ENCODE data around the gene CNTD1.

The CNTD1 gene

GRCh38 chr17:42832213-42832933 lies 33.7 kb downstream of the CNTD1 start (continued):
- TF ChIP-seq, protein P1, sequence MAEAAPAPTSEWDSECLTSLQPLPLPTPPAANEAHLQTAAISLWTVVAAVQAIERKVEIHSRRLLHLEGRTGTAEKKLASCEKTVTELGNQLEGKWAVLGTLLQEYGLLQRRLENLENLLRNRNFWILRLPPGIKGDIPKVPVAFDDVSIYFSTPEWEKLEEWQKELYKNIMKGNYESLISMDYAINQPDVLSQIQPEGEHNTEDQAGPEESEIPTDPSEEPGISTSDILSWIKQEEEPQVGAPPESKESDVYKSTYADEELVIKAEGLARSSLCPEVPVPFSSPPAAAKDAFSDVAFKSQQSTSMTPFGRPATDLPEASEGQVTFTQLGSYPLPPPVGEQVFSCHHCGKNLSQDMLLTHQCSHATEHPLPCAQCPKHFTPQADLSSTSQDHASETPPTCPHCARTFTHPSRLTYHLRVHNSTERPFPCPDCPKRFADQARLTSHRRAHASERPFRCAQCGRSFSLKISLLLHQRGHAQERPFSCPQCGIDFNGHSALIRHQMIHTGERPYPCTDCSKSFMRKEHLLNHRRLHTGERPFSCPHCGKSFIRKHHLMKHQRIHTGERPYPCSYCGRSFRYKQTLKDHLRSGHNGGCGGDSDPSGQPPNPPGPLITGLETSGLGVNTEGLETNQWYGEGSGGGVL (tag by site-specific recombination; IDR thresholded peaks at IDR 0.05): no peak
- TF ChIP-seq ZNF776 (tag by site-specific recombination; IDR thresholded peaks at IDR 0.05; ENCODE audit: borderline replicate concordance): no peak
- no peak for TF ChIP-seq ZNF2 (tag by site-specific recombination; IDR thresholded peaks at IDR 0.05)
- no peak for TF ChIP-seq ZNF366 (tag by site-specific recombination; conservative IDR thresholded peaks at IDR 0.05)
- TF ChIP-seq ZNF221 (tag by site-specific recombination; IDR thresholded peaks at IDR 0.05; ENCODE audit: borderline replicate concordance): no peak
- TF ChIP-seq ZNF639 (tag by site-specific recombination; IDR thresholded peaks at IDR 0.05): no peak

DNA sequence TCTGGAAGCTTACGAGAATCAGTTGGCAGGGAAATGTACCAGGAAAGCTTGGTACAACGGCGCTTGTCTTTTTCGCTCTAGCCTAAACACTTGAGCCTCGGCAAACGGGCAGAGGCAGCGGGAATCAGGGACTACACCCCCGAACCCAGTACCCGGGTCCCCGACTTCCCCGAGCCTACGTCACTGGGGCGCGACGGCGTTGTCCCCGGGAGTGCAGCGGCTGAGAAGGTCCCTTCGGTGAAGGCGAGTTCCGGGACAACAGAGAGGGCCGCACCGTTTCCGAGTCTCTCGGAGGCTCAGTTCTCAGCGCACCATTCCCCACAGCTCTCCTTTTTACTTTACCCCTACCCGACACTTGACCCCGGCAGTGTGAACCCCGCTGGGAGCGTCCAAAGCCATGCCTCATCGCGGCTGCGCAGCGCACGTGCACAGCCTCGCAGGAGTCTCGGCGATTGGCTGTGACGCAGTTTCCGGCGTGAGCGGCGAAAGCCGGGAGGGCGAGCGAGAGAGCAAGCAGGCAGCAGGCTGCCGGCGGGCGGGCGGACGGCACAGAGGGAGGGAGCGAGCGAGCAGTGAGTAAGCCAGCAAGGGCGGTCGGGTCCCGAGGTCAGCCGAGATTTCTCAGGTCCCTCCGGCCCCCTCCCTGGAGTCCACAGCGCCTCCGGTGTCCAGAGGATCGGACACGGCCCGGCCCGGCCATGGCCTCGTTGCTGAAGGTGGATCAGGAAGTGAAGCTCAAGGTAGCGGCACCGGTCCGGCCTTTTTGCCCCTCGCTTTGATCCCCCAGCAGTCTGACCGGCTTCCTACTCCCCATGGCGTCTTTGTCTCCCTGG lies 34.5 kb downstream of the CNTD1 start, which contains the start of gene PSME3:
TSS of gene PSME3 (plus strand) at position 464 of the 833 bp plus-strand sequence. CDS start at position 699, 235 bp downstream.
- ChIA-PET CTCF (interaction anchor here (0.5 to 6.4 kb wide), 10 partner anchors 10 to 505 kb away, joined by 3 to 52 read pairs (median 4); partner anchors contain the start of genes AOC2 and BECN1), POLR2A (interaction anchor here (0.6 to 3.3 kb wide), 19 partner anchors 9 to 604 kb away, joined by 3 to 35 read pairs (median 3); partner anchors contain the start of genes AOC2, BECN1, CCR10 and PSMC3IP)
- Histone ChIP-seq H3K36me3 (ENCODE audit: control insufficient read depth in 2 of 2, insufficient read depth in 1 of 2, low read length in 2 of 2) (peaks cover 36% of the 10 kb centered on the region in 2 experiments), H3K4me3 (ENCODE audit: low read depth, low read length) (peak within 1 kb of the TSS; percentile 86), H3K9me3 (ENCODE audit: control insufficient read depth, insufficient read depth, low read depth, low read length) (no peaks in the 10 kb centered on the region), H3K27ac (ENCODE audit: extremely low read depth, low read depth, low read length) (peak within 1 kb of the TSS; percentile 83), H3K4me1 (ENCODE audit: control insufficient read depth, insufficient read depth, low read length) (peaks cover 5% of the 10 kb centered on the region)
- TF ChIP-seq CTCF (tag by site-specific recombination; IDR thresholded peaks at IDR 0.05) (no peak; the same call in 1 of the 2 replicates), ZNF155 (tag by site-specific recombination; IDR thresholded peaks at IDR 0.05) (no peak), ZNF140 (tag by site-specific recombination; IDR thresholded peaks at IDR 0.05) (no peak), PRDM4 (tag by site-specific recombination; IDR thresholded peaks at IDR 0.05) (no peak), RBAK (tag by site-specific recombination; IDR thresholded peaks at IDR 0.05) (no peak), ZNF555 (tag by site-specific recombination; conservative IDR thresholded peaks at IDR 0.05) (no peak), ZNF239 (tag by site-specific recombination; IDR thresholded peaks at IDR 0.05) (no peak), ZNF561 (tag by site-specific recombination; IDR thresholded peaks at IDR 0.05; ENCODE audit: borderline replicate concordance) (peak; percentile 83; the same call in 1 of the 2 replicates), ZNF335 (tag by site-specific recombination; conservative IDR thresholded peaks at IDR 0.05) (peak; percentile 95), GLI4 (tag by site-specific recombination; IDR thresholded peaks at IDR 0.05) (no peak; the same call in 1 of the 2 replicates), ZNF416 (tag by site-specific recombination; IDR thresholded peaks at IDR 0.05) (no peak), ZNF624 (tag by site-specific recombination; IDR thresholded peaks at IDR 0.05) (no peak), ZNF174 (tag by site-specific recombination; IDR thresholded peaks at IDR 0.05) (no peak), KLF8 (tag by site-specific recombination; IDR thresholded peaks at IDR 0.05) (peak; percentile 74; the same call in 1 of the 2 replicates), ZNF658 (tag by site-specific recombination; IDR thresholded peaks at IDR 0.05) (no peak), ZBTB8A (tag by site-specific recombination; IDR thresholded peaks at IDR 0.05) (peak; percentile 32)
- TF ChIP-seq, protein P2, sequence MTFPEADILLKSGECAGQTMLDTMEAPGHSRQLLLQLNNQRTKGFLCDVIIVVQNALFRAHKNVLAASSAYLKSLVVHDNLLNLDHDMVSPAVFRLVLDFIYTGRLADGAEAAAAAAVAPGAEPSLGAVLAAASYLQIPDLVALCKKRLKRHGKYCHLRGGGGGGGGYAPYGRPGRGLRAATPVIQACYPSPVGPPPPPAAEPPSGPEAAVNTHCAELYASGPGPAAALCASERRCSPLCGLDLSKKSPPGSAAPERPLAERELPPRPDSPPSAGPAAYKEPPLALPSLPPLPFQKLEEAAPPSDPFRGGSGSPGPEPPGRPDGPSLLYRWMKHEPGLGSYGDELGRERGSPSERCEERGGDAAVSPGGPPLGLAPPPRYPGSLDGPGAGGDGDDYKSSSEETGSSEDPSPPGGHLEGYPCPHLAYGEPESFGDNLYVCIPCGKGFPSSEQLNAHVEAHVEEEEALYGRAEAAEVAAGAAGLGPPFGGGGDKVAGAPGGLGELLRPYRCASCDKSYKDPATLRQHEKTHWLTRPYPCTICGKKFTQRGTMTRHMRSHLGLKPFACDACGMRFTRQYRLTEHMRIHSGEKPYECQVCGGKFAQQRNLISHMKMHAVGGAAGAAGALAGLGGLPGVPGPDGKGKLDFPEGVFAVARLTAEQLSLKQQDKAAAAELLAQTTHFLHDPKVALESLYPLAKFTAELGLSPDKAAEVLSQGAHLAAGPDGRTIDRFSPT (tag by site-specific recombination; IDR thresholded peaks at IDR 0.05): no peak
- TF ChIP-seq, protein P3, sequence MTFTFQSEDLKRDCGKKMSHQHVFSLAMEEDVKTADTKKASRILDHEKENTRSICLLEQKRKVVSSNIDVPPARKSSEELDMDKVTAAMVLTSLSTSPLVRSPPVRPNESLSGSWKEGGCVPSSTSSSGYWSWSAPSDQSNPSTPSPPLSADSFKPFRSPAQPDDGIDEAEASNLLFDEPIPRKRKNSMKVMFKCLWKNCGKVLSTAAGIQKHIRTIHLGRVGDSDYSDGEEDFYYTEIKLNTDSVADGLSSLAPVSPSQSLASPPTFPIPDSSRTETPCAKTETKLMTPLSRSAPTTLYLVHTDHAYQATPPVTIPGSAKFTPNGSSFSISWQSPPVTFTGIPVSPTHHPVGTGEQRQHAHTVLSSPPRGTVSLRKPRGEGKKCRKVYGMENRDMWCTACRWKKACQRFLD (tag by site-specific recombination; IDR thresholded peaks at IDR 0.05): no peak
